Neural progenitor cell (in vitro differentiated cells): ENCODE results near the gene NEMP1.

Experiments used
- CTCF ChIP-seq: fragments of 200-600 bp; sonication (generic); IDR thresholded peaks from 2 replicates; pipeline ENCODE4 v1.5.1; 2017; ENCODE audit warnings: antibody characterized with exemption, mild to moderate bottlenecking
- EZH2phosphoT487 ChIP-seq: fragments of 200-600 bp; sonication (generic); IDR thresholded peaks from 2 replicates; pipeline ENCODE4 v1.6.1; 2017; ENCODE audit warnings: antibody characterized with exemption

DNA sequence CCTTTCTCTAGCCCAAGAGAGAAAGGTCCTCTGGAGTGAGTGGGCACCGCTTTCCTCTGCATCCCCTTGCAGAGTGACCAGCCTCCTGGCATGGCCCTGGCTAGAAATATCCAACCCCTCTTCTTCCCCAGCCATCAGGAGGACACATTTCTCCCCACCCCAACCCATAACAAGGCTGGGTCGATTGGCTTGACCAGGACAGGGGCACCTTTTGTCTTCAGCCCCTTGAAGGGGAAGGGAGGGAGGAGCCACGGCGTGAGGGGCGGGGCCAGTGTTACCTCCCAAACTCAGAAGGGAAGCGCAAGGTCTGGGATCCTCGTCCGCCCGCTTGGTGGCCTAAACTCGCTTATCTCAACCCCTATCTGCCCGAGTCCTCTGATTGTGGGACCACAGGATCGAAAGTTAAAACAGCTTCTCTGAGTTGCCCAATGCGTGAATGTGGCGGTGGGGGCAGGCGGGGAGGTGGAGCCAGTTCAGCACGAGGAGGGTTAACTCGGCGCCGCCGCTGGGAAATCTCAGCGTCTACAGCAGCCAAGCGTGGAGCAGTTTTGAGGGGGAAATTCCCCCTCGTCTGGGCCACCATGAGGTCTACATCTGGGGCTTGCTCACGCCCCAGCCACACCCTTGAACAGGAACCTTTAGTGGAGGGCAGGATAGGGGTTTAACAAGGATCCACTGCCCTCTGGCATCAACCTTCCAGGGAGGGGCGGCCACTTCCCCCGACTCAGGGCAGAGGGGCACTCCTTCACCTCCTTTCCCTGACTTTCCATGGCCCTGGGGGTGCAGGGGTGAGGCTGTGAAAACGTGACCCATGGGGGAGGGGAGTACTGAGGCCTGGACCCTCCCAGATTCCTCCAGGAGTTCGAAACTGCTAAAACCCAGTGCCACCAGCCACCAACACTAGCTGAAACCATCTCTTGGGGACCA is 31.8 kb upstream of the NEMP1 start:
- TF ChIP-seq EZH2phosphoT487 (no peak), CTCF (peak; percentile 22)
